VCaP (cell line): Measurements from ENCODE around the gene MUS81.

Experiments
- H3K27ac ChIP-seq: fragments of 450-650 bp; 2 replicates; pipeline ENCODE4 v1.5.1; 2017
- CTCF ChIP-seq: fragments of 450-650 bp; conservative IDR thresholded peaks from 2 replicates; pipeline ENCODE4 v1.5.1; 2017; ENCODE audit warnings: mild to moderate bottlenecking, moderate library complexity

Gene MUS81

GRCh38 chr11:65860278-65861164 lies at the start of gene MUS81:
Gene MUS81, plus strand, starts transcription at chr11:65860433. Its CDS starts 321 bp downstream, at chr11:65860754.
- H3K27ac ChIP-seq: peak within 1 kb of the TSS; percentile 100
- peak; percentile 100 for TF ChIP-seq CTCF

DNA sequence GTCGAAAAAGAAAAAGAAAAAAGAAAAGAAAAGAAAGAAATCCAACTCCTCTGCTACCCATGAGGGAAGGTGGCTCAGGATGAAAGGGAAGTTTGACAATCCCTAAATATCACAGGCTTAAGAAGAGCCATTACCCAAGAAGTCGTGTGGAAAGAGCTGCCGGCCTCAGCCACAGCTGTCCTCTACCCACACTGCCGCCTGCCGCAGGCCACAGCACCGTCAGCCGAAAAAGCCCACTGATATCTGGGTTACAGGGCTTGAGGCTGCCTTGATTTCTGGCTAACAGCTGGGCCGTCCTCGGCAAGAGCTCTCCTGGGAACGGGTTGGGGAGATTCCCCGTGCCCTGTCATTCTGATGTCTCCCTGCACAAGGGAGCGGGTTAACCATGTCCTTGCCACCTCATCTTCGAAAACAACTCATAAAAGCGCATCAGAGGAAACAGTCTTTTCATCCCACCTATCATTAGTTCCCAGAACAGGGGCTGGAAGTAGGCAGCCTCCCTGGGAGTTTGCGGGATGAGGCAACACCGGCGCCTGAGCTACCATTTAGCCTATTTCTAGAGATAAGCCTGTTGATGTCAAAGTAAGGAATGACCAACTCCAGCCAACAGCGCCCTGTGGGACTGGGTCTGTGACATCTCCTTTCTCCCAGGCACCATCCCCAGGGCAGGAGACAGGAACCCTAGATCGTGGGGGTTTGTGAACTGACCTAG lies 48.3 kb upstream of the MUS81 start:
- TF ChIP-seq CTCF: no peak
- no peak overlapping the region for H3K27ac ChIP-seq

DNA sequence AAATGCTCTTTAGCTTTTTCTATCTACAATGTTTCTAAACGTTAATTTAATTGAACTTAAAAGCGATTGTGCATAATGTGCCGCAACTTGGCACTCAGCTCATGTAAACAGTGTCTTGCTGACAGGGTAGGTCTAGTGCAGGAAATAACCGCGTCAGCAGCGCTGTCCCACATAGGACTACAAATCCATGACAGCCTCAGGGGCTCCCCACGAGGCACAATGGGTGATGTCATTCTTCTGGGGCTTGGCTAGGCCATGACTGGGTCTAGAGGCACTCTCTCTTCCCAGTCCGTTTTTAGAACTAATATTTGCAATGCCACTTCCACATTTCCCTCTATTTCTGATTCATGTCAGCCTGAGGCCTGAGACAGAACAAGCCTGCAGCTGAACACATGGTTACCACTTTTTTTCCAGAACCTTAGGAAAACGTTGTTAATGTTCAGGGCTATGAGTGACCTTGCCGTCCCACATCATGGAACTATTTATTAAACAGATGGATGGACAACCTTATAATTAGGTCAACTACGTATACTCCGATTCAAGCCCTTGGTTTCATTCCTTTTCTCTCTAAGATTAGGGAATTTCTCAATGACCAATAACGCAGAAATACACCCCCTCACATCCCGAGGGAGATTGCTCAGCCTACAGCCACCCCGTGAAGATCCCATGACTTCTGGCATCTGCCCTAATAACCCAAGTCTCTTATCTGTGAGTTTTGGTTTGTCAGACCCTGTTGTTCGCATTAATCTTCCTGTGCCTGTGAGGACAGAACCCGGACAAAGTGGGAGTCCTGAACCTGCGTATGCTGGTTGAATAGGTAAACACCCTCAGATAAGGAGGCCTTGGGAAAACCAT lies 45.9 kb upstream of the MUS81 start:
- no peak for TF ChIP-seq CTCF
- no peak overlapping the region for H3K27ac ChIP-seq

DNA sequence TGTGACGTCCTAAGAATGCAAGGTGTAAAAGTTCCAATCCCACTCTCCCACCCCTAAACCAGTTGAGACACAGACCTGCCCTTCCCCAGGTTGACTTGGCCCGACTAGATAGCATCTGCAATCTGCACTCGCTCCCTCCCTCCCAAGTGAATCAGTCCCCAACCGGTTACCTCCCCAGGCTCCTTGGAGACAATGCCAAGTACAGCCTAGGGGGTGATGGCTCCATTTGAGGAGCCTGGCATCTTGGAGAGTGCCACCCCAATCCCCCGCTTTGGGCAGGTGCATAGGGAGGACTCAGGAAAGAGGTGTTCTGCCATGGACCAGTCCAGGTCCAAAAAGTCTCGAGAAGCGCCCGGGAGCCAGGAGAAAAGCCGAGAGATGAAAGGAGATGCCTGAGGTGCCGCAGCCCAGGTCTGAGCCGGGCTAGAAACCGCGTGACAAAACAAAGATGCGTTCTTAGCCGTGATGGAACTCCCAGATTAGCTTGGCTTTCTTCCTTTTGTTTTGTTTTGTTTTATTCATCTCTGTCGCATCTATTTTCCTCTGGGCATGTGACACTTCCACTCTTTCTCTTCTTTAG lies 45.2 kb upstream of the MUS81 start:
- no peak for TF ChIP-seq CTCF
- H3K27ac ChIP-seq: no peak overlapping the region

- TF ChIP-seq CTCF: no peak
- H3K27ac ChIP-seq: peak overlapping the region; percentile 96; the same call in 1 of the 2 replicates
These were observed 43.5 kb upstream of the MUS81 start for GRCh38 chr11:65816696-65817095.

GRCh38 chr11:65817312-65817834 lies 42.9 kb upstream of the MUS81 start:
- TF ChIP-seq CTCF: no peak
- peak overlapping the region; percentile 96 for H3K27ac ChIP-seq
